Upper lobe of right lung (tissue), 1 donor: ENCODE measurements around the gene ID1. TPM values are rescaled to one million over a fixed set of nuclear protein-coding genes. Genes with fewer than 3 reads are reported as not detected.

Experiments
- ATAC-seq: fragments of 200-7000 bp; cut with Tn5 transposase; one replicate; pipeline ENCODE4 v1.9.1; 2020; ENCODE audit warnings: mild to moderate bottlenecking, moderate library complexity
- DNase-seq: peaks from one replicate; pipeline ENCODE4 v3.0.0-alpha.2; 2020
- H3K27ac ChIP-seq: fragments of 200-600 bp; one replicate; pipeline ENCODE4 v1.8.0; 2022
- H3K27me3 ChIP-seq: fragments of 200-600 bp; one replicate; pipeline ENCODE4 v1.8.0; 2022; ENCODE audit warnings: mild to moderate bottlenecking
- H3K36me3 ChIP-seq: fragments of 200-600 bp; one replicate; pipeline ENCODE4 v1.8.0; 2022
- H3K4me1 ChIP-seq: fragments of 200-600 bp; one replicate; pipeline ENCODE4 v1.8.0; 2022
- H3K4me3 ChIP-seq: fragments of 200-600 bp; one replicate; pipeline ENCODE4 v1.8.0; 2022; ENCODE audit warnings: mild to moderate bottlenecking
- H3K9me3 ChIP-seq: fragments of 200-600 bp; one replicate; pipeline ENCODE4 v1.8.0; 2022
- CTCF ChIP-seq: fragments of 200-600 bp; IDR thresholded peaks from one replicate; pipeline ENCODE4 v1.8.0; 2022; ENCODE audit warnings: antibody characterized with exemption
- intact Hi-C: fragments of 100-400 bp; cut with DNase I; formaldehyde crosslinking; loops from one replicate; pipeline ENCODE4 v1.11.0; 2022
- total RNA-seq: library from RNA; stranded (reverse); fragmentation: NEBNext Ultra II Directional; extraction: Animal tissue kit (Norgen Biotek cat#: 25700); gene quantifications from one replicate; pipeline ENCODE4 v1.2.1, GENCODE V29; 2021
- donor health status: DM: no; HTN: yes; CAD: no; lungs with severe emphysema.

ID1 gene
- total RNA-seq, 1 donor from 2014 or later = 515 TPM

GRCh38 chr20:31562241-31562640 is 42.8 kb upstream of the ID1 start:
- TF ChIP-seq CTCF = no peak
- ATAC-seq = no peak
- no peaks in the 10 kb centered on the region for H3K9me3 ChIP-seq
- DNase-seq = no peak
- peaks cover 19% of the 10 kb centered on the region for H3K4me1 ChIP-seq
- peaks cover 72% of the 10 kb centered on the region for H3K36me3 ChIP-seq
- no peaks in the 10 kb centered on the region for H3K27me3 ChIP-seq
- H3K4me3 ChIP-seq = no peak overlapping the region
- intact Hi-C loops = loop anchor here (5.0 kb wide), 1 partner anchor 50 kb away; no protein-coding TSS in a partner anchor
- H3K27ac ChIP-seq = no peak overlapping the region

GRCh38 chr20:31564284-31564683 is 40.8 kb upstream of the ID1 start:
- no peak for ATAC-seq
- TF ChIP-seq CTCF = no peak
- H3K4me3 ChIP-seq = no peak overlapping the region
- H3K9me3 ChIP-seq = no peaks in the 10 kb centered on the region
- peaks cover 29% of the 10 kb centered on the region for H3K4me1 ChIP-seq
- peaks cover 67% of the 10 kb centered on the region for H3K36me3 ChIP-seq
- intact Hi-C loops = loop anchor here (5.0 kb wide), 1 partner anchor 48 kb away; no protein-coding TSS in a partner anchor
- DNase-seq = no peak
- H3K27ac ChIP-seq = no peak overlapping the region
- no peaks in the 10 kb centered on the region for H3K27me3 ChIP-seq

GRCh38 chr20:31565699-31566318 is 39.3 kb upstream of the ID1 start:
- Histone ChIP-seq H3K4me3 (no peak overlapping the region), H3K9me3 (no peaks in the 10 kb centered on the region), H3K27me3 (no peaks in the 10 kb centered on the region), H3K36me3 (peaks cover 60% of the 10 kb centered on the region), H3K27ac (no peak overlapping the region), H3K4me1 (peaks cover 30% of the 10 kb centered on the region)
- intact Hi-C loops = no loop called here
- no peak for DNase-seq
- no peak for TF ChIP-seq CTCF
- ATAC-seq = no peak

GRCh38 chr20:31566319-31566657 is 38.8 kb upstream of the ID1 start:
- H3K27ac ChIP-seq = no peak overlapping the region
- ATAC-seq (no peak), DNase-seq (no peak)
- peaks cover 55% of the 10 kb centered on the region for H3K36me3 ChIP-seq
- H3K9me3 ChIP-seq = no peaks in the 10 kb centered on the region
- H3K4me1 ChIP-seq = peaks cover 26% of the 10 kb centered on the region
- no peaks in the 10 kb centered on the region for H3K27me3 ChIP-seq
- no peak for TF ChIP-seq CTCF
- H3K4me3 ChIP-seq = no peak overlapping the region
- intact Hi-C loops = no loop called here

- H3K9me3 ChIP-seq = no peaks in the 10 kb centered on the region
- no peak for DNase-seq
- no peak for TF ChIP-seq CTCF
- H3K27ac ChIP-seq = no peak overlapping the region
- intact Hi-C loops = no loop called here
- ATAC-seq = no peak
- H3K4me1 ChIP-seq = peaks cover 28% of the 10 kb centered on the region
- peaks cover 49% of the 10 kb centered on the region for H3K36me3 ChIP-seq
- no peaks in the 10 kb centered on the region for H3K27me3 ChIP-seq
- H3K4me3 ChIP-seq = no peak overlapping the region
Measured at GRCh38 chr20:31566658-31567379, 38.3 kb upstream of the ID1 start.
